GM18498 (cell line): ENCODE data around the gene AOC2.

ENCODE experiments used
- ATAC-seq: cut with Tn5 transposase; IDR thresholded peaks from one replicate; pipeline ENCODE4 v1.9.1; 2021; ENCODE audit warnings: mild to moderate bottlenecking, moderate library complexity; ENCODE audit not compliant: unreplicated experiment

AOC2 gene

GRCh38 chr17:42844271-42844670 is at the start of gene AOC2:
TSS of gene AOC2 (plus strand) at chr17:42844580. CDS start at chr17:42844627, 47 bp downstream.
- ATAC-seq = no peak

GRCh38 chr17:42795061-42795460 is 49.3 kb upstream of the AOC2 start:
- ATAC-seq = no peak

- no peak for ATAC-seq
Observed at GRCh38 chr17:42795465-42795864, 48.9 kb upstream of the AOC2 start.

GRCh38 chr17:42796066-42796758 is 48.2 kb upstream of the AOC2 start:
- no peak for ATAC-seq

- no peak for ATAC-seq
Observed at GRCh38 chr17:42797067-42798007, 47.0 kb upstream of the AOC2 start.

GRCh38 chr17:42798011-42798382 is 46.4 kb upstream of the AOC2 start:
- ATAC-seq = no peak

GRCh38 chr17:42798383-42799380 is 45.7 kb upstream of the AOC2 start, which contains the start of the genes CNTD1 and COA3:
TSS of gene CNTD1 (plus strand) at chr17:42798861. CDS start at chr17:42799068, 207 bp downstream.
TSS of gene COA3 (minus strand) at chr17:42798704. CDS start at chr17:42798681, 23 bp downstream.
- peak; percentile 82 for ATAC-seq

GRCh38 chr17:42803074-42803883 is 41.1 kb upstream of the AOC2 start:
- ATAC-seq = no peak

GRCh38 chr17:42804918-42805367 is 39.4 kb upstream of the AOC2 start:
- no peak for ATAC-seq

GRCh38 chr17:42806249-42806648 is 38.1 kb upstream of the AOC2 start:
- no peak for ATAC-seq

GRCh38 chr17:42809250-42809649 is 35.1 kb upstream of the AOC2 start:
- ATAC-seq = no peak

GRCh38 chr17:42814633-42815399 is 29.6 kb upstream of the AOC2 start:
- no peak for ATAC-seq

- no peak for ATAC-seq
Observed at GRCh38 chr17:42817866-42818265, 26.5 kb upstream of the AOC2 start.

GRCh38 chr17:42818379-42818778 is 26.0 kb upstream of the AOC2 start:
- no peak for ATAC-seq

- ATAC-seq = no peak
Observed at GRCh38 chr17:42819939-42820535, 24.3 kb upstream of the AOC2 start.

GRCh38 chr17:42821176-42821575 is 23.2 kb upstream of the AOC2 start:
- ATAC-seq = no peak

GRCh38 chr17:42827472-42827871 is 16.9 kb upstream of the AOC2 start:
- no peak for ATAC-seq

GRCh38 chr17:42830971-42831370 is 13.4 kb upstream of the AOC2 start:
- no peak for ATAC-seq
